ENCODE results near the gene DOCK2.

The DOCK2 gene

GRCh38 chr5:169707686-169708085 lies 70.6 kb downstream of the DOCK2 start:
- no peak overlapping the region for H3K27ac ChIP-seq
- TF ChIP-seq CTCF (conservative IDR thresholded peaks at IDR 0.05) = no peak

DNA sequence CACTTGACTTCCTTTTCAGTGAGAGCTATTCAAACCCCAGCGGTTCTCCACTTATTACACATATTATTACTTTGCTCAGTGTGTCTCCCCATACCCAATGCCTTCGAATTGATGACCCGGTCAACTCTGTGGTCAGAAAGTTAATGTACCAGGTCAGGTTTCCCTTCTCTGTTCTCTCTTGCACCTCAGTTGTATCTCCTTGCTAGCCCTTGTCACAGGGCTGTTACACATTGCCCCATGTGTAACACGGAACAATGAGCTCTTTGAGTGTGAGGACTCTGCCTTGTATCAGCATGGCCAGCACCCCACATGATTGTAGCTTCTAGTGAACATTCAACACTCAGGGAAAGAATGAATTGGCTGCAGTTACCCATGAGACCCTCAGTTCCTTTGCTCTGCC lies 73.6 kb downstream of the DOCK2 start:
- TF ChIP-seq CTCF (conservative IDR thresholded peaks at IDR 0.05) = no peak

GRCh38 chr5:169711551-169712225 lies 74.6 kb downstream of the DOCK2 start:
- H3K27ac ChIP-seq = no peak overlapping the region
- no peak for TF ChIP-seq CTCF (conservative IDR thresholded peaks at IDR 0.05)

More for the DNA sequence above, 73.6 kb downstream of the DOCK2 start:
- H3K27ac ChIP-seq = no peak overlapping the region

DNA sequence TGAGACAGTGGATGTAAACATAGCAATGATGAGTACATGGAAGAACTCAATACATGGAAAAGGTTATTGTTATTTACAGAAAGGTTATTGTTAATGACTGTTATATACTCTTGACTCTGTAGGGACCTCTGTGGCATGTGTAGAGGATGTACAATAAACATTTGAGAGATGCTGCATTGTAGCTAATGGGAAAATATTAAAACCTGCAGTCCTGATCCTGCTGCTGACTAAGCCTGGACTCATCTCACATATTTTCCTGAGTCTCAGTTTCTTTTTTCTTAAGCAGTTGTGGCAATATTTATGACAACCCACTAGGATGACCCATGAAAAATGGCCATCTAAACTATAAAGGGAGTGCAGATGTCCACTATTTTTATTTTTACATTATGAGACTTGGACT lies 75.4 kb downstream of the DOCK2 start:
- no peak for TF ChIP-seq CTCF (conservative IDR thresholded peaks at IDR 0.05)
- H3K27ac ChIP-seq = no peak overlapping the region

DNA sequence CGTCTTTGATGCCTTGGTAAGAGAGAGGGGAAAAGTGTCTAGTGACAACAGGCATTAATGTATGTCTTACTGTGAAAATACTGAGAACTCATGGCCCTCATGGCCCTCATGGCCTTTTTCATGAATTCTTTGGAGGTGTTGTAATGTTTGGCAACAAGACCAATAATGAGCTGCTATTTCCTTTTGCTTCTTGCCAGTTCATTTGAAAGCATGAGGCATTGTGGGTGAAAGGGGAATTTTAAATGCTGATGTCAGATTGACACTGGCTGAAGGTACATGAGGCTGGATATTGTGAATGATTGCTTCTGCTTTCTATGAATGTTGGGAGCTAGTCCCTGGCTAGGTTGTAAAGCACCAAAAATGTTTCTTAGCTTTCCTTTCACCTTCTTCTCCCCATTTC lies 79.2 kb downstream of the DOCK2 start:
- H3K27ac ChIP-seq = no peak overlapping the region
- no peak for TF ChIP-seq CTCF (conservative IDR thresholded peaks at IDR 0.05)

DNA sequence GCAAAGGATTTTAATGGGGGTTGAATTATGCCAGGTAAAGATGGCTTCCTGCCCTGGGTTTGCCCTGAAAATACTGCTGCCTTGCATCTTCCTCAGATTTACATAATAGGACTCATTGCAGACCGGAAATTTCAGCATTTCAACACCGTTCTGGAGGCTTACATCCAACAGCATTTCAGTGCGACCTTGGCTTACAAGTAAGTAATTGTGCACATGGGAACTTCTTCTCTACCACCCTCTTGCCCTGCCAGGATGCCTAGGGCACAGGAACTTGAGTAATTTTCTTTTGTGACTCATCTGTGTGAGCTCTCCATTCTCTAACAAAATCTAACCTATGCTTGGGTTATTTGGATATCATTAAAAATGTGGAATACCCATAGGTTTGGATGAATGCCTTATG lies 80.2 kb downstream of the DOCK2 start:
- no peak for TF ChIP-seq CTCF (conservative IDR thresholded peaks at IDR 0.05)
- H3K27ac ChIP-seq = no peak overlapping the region

GRCh38 chr5:169719360-169720314 lies 82.6 kb downstream of the DOCK2 start:
- TF ChIP-seq CTCF (conservative IDR thresholded peaks at IDR 0.05) = no peak
- no peak overlapping the region for H3K27ac ChIP-seq
